Measurements from ENCODE around the gene PRR5. TPM values are rescaled to one million over a fixed set of nuclear protein-coding genes. Genes with fewer than 3 reads are reported as not detected.

Gene PRR5
- total and polyA plus RNA-seq, 4 donors: 11.5 to 49.1 (median 19.3) TPM

DNA sequence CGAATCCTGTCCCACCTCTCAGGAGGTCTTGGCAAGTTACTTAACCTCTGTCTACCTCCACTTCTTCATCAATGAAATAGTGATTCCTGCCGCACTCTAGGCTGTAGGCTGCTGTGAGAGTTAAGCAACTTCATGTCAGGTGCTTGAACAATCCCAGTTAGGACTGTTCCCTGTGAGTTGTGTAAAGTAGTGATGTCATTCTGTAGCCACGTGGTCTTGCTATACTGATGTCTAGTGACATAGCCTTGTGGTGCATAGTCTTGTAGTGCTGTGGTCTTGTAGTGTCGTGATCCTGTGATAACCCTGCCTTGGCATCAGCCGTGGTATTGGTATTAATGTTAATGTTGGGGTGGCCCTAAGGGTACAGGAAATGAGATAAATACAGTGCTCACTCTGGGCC is 30.3 kb upstream of the PRR5 start:
- peaks cover 0 to 7% (median 3%) of the 10 kb centered on the region in 4 donors for H3K4me1 ChIP-seq (ENCODE audit: control insufficient read depth in 4 of 4, insufficient read depth in 4 of 4, low read length in 3 of 4)
- no peaks in the 10 kb centered on the region for H3K9me3 ChIP-seq (ENCODE audit: control insufficient read depth in 4 of 4, low read length in 3 of 4)
- peaks cover 0 to 9% (median under 1%) of the 10 kb centered on the region in 4 donors for H3K27me3 ChIP-seq (ENCODE audit: control insufficient read depth in 4 of 4, insufficient read depth in 4 of 4, low read length in 3 of 4)
- no peak for DNase-seq (ENCODE audit: low spot score)
- no peak overlapping the region for H3K9ac ChIP-seq (ENCODE audit: low read depth in 1 of 2, low read length in 2 of 2)
- H3K36me3 ChIP-seq (ENCODE audit: control insufficient read depth in 4 of 4, insufficient read depth in 3 of 4, low read depth in 1 of 4, low read length in 3 of 4): no peaks in the 10 kb centered on the region
- no peak for TF ChIP-seq FOXA1 (IDR thresholded peaks at IDR 0.05)
- TF ChIP-seq YY1 (IDR thresholded peaks at IDR 0.05): no peak
- TF ChIP-seq ZBTB33 (IDR thresholded peaks at IDR 0.05): no peak
- no peak for TF ChIP-seq SP1 (IDR thresholded peaks at IDR 0.05)
- no peak for TF ChIP-seq JUND (IDR thresholded peaks at IDR 0.05)
- TF ChIP-seq REST (IDR thresholded peaks at IDR 0.05): no peak
- TF ChIP-seq HNF4A (conservative IDR thresholded peaks at IDR 0.05): no peak
- TF ChIP-seq TAF1 (conservative IDR thresholded peaks at IDR 0.05): no peak
- no peak for TF ChIP-seq MAX (IDR thresholded peaks at IDR 0.05)
- no peak for TF ChIP-seq NR2F2 (IDR thresholded peaks at IDR 0.05)
- TF ChIP-seq FOXA2 (IDR thresholded peaks at IDR 0.05): no peak
- TF ChIP-seq, protein P1, sequence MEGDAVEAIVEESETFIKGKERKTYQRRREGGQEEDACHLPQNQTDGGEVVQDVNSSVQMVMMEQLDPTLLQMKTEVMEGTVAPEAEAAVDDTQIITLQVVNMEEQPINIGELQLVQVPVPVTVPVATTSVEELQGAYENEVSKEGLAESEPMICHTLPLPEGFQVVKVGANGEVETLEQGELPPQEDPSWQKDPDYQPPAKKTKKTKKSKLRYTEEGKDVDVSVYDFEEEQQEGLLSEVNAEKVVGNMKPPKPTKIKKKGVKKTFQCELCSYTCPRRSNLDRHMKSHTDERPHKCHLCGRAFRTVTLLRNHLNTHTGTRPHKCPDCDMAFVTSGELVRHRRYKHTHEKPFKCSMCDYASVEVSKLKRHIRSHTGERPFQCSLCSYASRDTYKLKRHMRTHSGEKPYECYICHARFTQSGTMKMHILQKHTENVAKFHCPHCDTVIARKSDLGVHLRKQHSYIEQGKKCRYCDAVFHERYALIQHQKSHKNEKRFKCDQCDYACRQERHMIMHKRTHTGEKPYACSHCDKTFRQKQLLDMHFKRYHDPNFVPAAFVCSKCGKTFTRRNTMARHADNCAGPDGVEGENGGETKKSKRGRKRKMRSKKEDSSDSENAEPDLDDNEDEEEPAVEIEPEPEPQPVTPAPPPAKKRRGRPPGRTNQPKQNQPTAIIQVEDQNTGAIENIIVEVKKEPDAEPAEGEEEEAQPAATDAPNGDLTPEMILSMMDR (IDR thresholded peaks at IDR 0.05; ENCODE audit: low read depth, low read length, missing input control): no peak
- no peak for TF ChIP-seq GABPA (IDR thresholded peaks at IDR 0.05 in 1 of 2, conservative IDR thresholded peaks at IDR 0.05 in 1 of 2)
- no peak for TF ChIP-seq RXRA (IDR thresholded peaks at IDR 0.05)
- no peak for TF ChIP-seq ATF3 (IDR thresholded peaks at IDR 0.05)
- no peak for TF ChIP-seq HNF4G (IDR thresholded peaks at IDR 0.05)
- TF ChIP-seq RAD21 (IDR thresholded peaks at IDR 0.05): no peak
- TF ChIP-seq EGR1 (IDR thresholded peaks at IDR 0.05; ENCODE audit: low read depth in 2 of 2): no peak
- 55% methylated on average over 5 of the region's 5 CpGs for WGBS
- no peak overlapping the region for H3K4me3 ChIP-seq (ENCODE audit: low read depth in 1 of 3, low read length in 3 of 3)
- H3K27ac ChIP-seq (ENCODE audit: low read depth in 1 of 2, low read length in 2 of 2): no peak overlapping the region
